Keratinocyte (primary cell): ENCODE data around the gene NCOA3. TPM values are rescaled to one million over a fixed set of nuclear protein-coding genes. Genes with fewer than 3 reads are reported as not detected.

Experiments used
- DNase-seq: peaks from one replicate; pipeline ENCODE4 v3.0.0-alpha.2; 2011; ENCODE audit warnings: low read depth, missing footprints, low spot score
- FAIRE-seq: peaks from 2 replicates; lab custom pipeline; 2011; peaks lifted over from hg19 to GRCh38; lab: Jason Lieb, UNC
- H2AFZ ChIP-seq: 2 replicates; pipeline ENCODE4 v1.6.0; 2012; ENCODE audit warnings: low read length, control low read depth, inconsistent platforms; ENCODE audit not compliant: control insufficient read depth
- H3K27ac ChIP-seq: 2 replicates; pipeline ENCODE4 v1.5.1; 2011; ENCODE audit warnings: low read length; ENCODE audit not compliant: control insufficient read depth, insufficient read depth
- H3K27me3 ChIP-seq: 3 replicates; pipeline ENCODE4 v1.6.0; 2011; ENCODE audit warnings: low read length; ENCODE audit not compliant: control insufficient read depth, insufficient read depth; ENCODE audit errors: extremely low read depth
- H3K36me3 ChIP-seq, 2 experiments: 2 replicates in 1 of 2; 3 replicates in 1 of 2; pipeline ENCODE4 v1.5.1; 2011; ENCODE audit warnings: low read length in 2 of 2, mild to moderate bottlenecking in 1 of 2; ENCODE audit not compliant: control insufficient read depth in 2 of 2, insufficient read depth in 2 of 2; ENCODE audit errors: extremely low read depth in 1 of 2
- H3K4me1 ChIP-seq: 3 replicates; pipeline ENCODE4 v1.5.1; 2011; ENCODE audit warnings: low read length; ENCODE audit not compliant: control insufficient read depth, insufficient read depth; ENCODE audit errors: extremely low read depth
- H3K4me2 ChIP-seq: 3 replicates; pipeline ENCODE4 v1.6.0; 2011; ENCODE audit warnings: low read depth, low read length; ENCODE audit not compliant: control insufficient read depth, insufficient read depth; ENCODE audit errors: extremely low read depth
- H3K4me3 ChIP-seq, 3 experiments: fragments of 200-600 bp in 1 of 3; sonication (generic) in 1 of 3; 2 replicates in 2 of 3; 3 replicates in 1 of 3; pipeline ENCODE4 v1.5.1; 2011 to 2016; ENCODE audit warnings: low read length in 3 of 3, mild to moderate bottlenecking in 3 of 3, control low read depth in 2 of 3, inconsistent platforms in 1 of 3, low read depth in 1 of 3, mixed read lengths in 1 of 3, mixed run types in 1 of 3, moderate library complexity in 1 of 3; ENCODE audit not compliant: control insufficient read depth in 2 of 3, insufficient read depth in 2 of 3; ENCODE audit errors: extremely low read depth in 1 of 3
- H3K79me2 ChIP-seq: 2 replicates; pipeline ENCODE4 v1.6.0; 2012; ENCODE audit warnings: low read length; ENCODE audit not compliant: control insufficient read depth, insufficient read depth
- H3K9ac ChIP-seq: 3 replicates; pipeline ENCODE4 v1.6.0; 2011; ENCODE audit warnings: low read length; ENCODE audit not compliant: control insufficient read depth, insufficient read depth; ENCODE audit errors: extremely low read depth
- H3K9me1 ChIP-seq: 3 replicates; pipeline ENCODE4 v1.6.0; 2011; ENCODE audit warnings: low read length; ENCODE audit not compliant: control insufficient read depth, insufficient read depth; ENCODE audit errors: extremely low read depth
- H3K9me3 ChIP-seq: 2 replicates; pipeline ENCODE4 v1.5.1; 2012; ENCODE audit warnings: low read depth, low read length; ENCODE audit not compliant: control insufficient read depth
- H4K20me1 ChIP-seq: 3 replicates; pipeline ENCODE4 v1.6.0; 2011; ENCODE audit warnings: low read length; ENCODE audit not compliant: control insufficient read depth, insufficient read depth; ENCODE audit errors: extremely low read depth
- EZH2 ChIP-seq: IDR thresholded peaks from one replicate; pipeline ENCODE4 v1.6.1; 2012; ENCODE audit warnings: inconsistent platforms, mild to moderate bottlenecking, low read length, moderate library complexity
- dilution Hi-C: fragments of 300-500 bp; cut with MboI; formaldehyde crosslinking; loops from one replicate; pipeline ENCODE4 v1.7.0; 2020; ENCODE audit warnings: low sequenced_read_pairs; ENCODE audit not compliant: extremely low pct_ligation_motif_present
- polyA plus RNA-seq, 5 experiments: library from polyadenylated mRNA; depleted of rRNA in 3 of 5; stranded (reverse) in 3 of 5; stranded (forward) in 1 of 5; unstranded in 1 of 5; fragments of >200 nt; gene quantifications; 1 replicate in 1 of 5; 2 replicates in 3 of 5; 3 replicates in 1 of 5; pipeline versions ENCODE4 v1.2.1 to v1.2.3, GENCODE V29; 2011 to 2012; ENCODE audit warnings: missing spikeins in 2 of 5, low read depth in 1 of 5, low replicate concordance in 1 of 5
- TF ChIP-seq, protein P1 (sequence below), 3 experiments: IDR thresholded peaks in 1 of 3; conservative IDR thresholded peaks in 1 of 3; optimal IDR thresholded peaks in 1 of 3; 2 replicates in 2 of 3; 3 replicates in 1 of 3; pipeline versions ENCODE3 to v1.5.1; 2011; ENCODE audit warnings: low read length in 3 of 3, mild to moderate bottlenecking in 3 of 3, moderate library complexity in 2 of 3, control low read depth in 1 of 3, inconsistent platforms in 1 of 3; ENCODE audit not compliant: insufficient read depth in 2 of 3; ENCODE audit errors: extremely low read depth in 1 of 3

Gene NCOA3
- polyA plus RNA-seq, 1 donor (not counting 4 experiments of a cell fraction or from before 2014, with no cell fraction given) = 25.8 TPM

DNA sequence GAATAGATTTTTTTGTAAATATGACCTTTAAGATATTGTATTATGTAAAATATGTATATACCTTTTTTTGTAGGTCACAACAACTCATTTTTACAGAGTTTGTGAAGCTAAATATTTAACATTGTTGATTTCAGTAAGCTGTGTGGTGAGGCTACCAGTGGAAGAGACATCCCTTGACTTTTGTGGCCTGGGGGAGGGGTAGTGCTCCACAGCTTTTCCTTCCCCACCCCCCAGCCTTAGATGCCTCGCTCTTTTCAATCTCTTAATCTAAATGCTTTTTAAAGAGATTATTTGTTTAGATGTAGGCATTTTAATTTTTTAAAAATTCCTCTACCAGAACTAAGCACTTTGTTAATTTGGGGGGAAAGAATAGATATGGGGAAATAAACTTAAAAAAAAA lies 152.7 kb downstream of the NCOA3 start:
- Histone ChIP-seq H3K9me3 (no peaks in the 10 kb centered on the region), H3K4me3 (no peak overlapping the region), H3K27ac (no peak overlapping the region), H3K79me2 (no peaks in the 10 kb centered on the region), H3K27me3 (no peaks in the 10 kb centered on the region), H3K4me1 (no peaks in the 10 kb centered on the region), H2AFZ (no peak overlapping the region), H3K9ac (no peak overlapping the region), H4K20me1 (no peaks in the 10 kb centered on the region), H3K9me1 (no peaks in the 10 kb centered on the region), H3K36me3 (peaks cover 21 to 24% of the 10 kb centered on the region in 2 experiments), H3K4me2 (no peak overlapping the region)
- TF ChIP-seq EZH2 = no peak
- TF ChIP-seq, protein P1, sequence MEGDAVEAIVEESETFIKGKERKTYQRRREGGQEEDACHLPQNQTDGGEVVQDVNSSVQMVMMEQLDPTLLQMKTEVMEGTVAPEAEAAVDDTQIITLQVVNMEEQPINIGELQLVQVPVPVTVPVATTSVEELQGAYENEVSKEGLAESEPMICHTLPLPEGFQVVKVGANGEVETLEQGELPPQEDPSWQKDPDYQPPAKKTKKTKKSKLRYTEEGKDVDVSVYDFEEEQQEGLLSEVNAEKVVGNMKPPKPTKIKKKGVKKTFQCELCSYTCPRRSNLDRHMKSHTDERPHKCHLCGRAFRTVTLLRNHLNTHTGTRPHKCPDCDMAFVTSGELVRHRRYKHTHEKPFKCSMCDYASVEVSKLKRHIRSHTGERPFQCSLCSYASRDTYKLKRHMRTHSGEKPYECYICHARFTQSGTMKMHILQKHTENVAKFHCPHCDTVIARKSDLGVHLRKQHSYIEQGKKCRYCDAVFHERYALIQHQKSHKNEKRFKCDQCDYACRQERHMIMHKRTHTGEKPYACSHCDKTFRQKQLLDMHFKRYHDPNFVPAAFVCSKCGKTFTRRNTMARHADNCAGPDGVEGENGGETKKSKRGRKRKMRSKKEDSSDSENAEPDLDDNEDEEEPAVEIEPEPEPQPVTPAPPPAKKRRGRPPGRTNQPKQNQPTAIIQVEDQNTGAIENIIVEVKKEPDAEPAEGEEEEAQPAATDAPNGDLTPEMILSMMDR (optimal IDR thresholded peaks at IDR 0.05 in 1 of 3, IDR thresholded peaks at IDR 0.05 in 1 of 3, conservative IDR thresholded peaks at IDR 0.05 in 1 of 3; ENCODE audit: extremely low read depth in 1 of 3, insufficient read depth in 2 of 3, low read length in 3 of 3) = no peak
- DNase-seq (no peak), FAIRE-seq (no peak)
- dilution Hi-C loops = no loop called here

DNA sequence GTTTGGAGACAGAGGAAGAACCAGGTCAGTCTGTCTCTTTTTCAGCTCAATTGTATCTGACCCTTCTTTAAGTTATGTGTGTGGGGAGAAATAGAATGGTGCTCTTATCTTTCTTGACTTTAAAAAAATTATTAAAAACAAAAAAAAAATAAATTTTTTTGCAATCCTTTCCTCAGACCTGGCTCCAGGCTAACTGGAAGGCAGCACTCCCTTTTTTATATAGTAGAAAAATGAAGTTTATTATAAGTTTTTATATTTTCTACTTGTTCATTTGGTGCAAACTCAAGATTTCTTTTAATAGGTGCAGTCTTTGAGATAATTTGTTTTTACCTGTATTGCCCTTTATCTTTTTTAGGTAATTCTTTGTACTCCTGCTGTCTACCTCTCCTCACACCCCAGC lies 153.9 kb downstream of the NCOA3 start:
- peaks cover 28 to 33% of the 10 kb centered on the region in 2 experiments for H3K36me3 ChIP-seq
- dilution Hi-C loops = no loop called here
- H3K27ac ChIP-seq = no peak overlapping the region

More for the DNA sequence above, 153.9 kb downstream of the NCOA3 start:
- no peak overlapping the region for H3K4me2 ChIP-seq
- no peak overlapping the region for H3K9ac ChIP-seq
- H4K20me1 ChIP-seq = no peaks in the 10 kb centered on the region
- TF ChIP-seq, protein P1 (optimal IDR thresholded peaks at IDR 0.05 in 1 of 3, IDR thresholded peaks at IDR 0.05 in 1 of 3, conservative IDR thresholded peaks at IDR 0.05 in 1 of 3; ENCODE audit: extremely low read depth in 1 of 3, insufficient read depth in 2 of 3, low read length in 3 of 3) = no peak
- TF ChIP-seq EZH2 = no peak
- H3K9me1 ChIP-seq = no peaks in the 10 kb centered on the region
- no peaks in the 10 kb centered on the region for H3K27me3 ChIP-seq
- no peaks in the 10 kb centered on the region for H3K4me1 ChIP-seq
- no peak overlapping the region for H2AFZ ChIP-seq
- no peaks in the 10 kb centered on the region for H3K9me3 ChIP-seq
- no peaks in the 10 kb centered on the region for H3K79me2 ChIP-seq
- no peak for FAIRE-seq
- H3K4me3 ChIP-seq = no peak overlapping the region
- no peak for DNase-seq
